Ishikawa (cell line): ENCODE data around the gene GARIN3.

ENCODE experiments used
- CEBPB ChIP-seq: IDR thresholded peaks from 2 replicates; pipeline ENCODE4 v1.6.1; 2012
- CREB1 ChIP-seq: IDR thresholded peaks from 2 replicates; pipeline ENCODE4 v1.6.1; 2012; ENCODE audit warnings: low read depth
- EGR1 ChIP-seq: IDR thresholded peaks from 2 replicates; pipeline ENCODE4 v1.6.1; 2012
- EP300 ChIP-seq: IDR thresholded peaks from 2 replicates; pipeline ENCODE4 v1.6.1; 2012; ENCODE audit warnings: borderline replicate concordance
- FOXM1 ChIP-seq: IDR thresholded peaks from 2 replicates; pipeline ENCODE4 v1.6.1; 2012; ENCODE audit warnings: low read depth, borderline replicate concordance
- NFIC ChIP-seq: IDR thresholded peaks from 2 replicates; pipeline ENCODE4 v1.6.1; 2012
- RAD21 ChIP-seq: IDR thresholded peaks from 2 replicates; pipeline ENCODE4 v1.6.1; 2012; ENCODE audit warnings: low read depth
- TAF1 ChIP-seq: IDR thresholded peaks from 2 replicates; pipeline ENCODE4 v1.6.1; 2012; ENCODE audit warnings: low read depth, mild to moderate bottlenecking
- TCF12 ChIP-seq: IDR thresholded peaks from 2 replicates; pipeline ENCODE4 v1.6.1; 2012; ENCODE audit warnings: low read depth
- TEAD4 ChIP-seq: IDR thresholded peaks from 2 replicates; pipeline ENCODE4 v1.6.1; 2012
- YY1 ChIP-seq: IDR thresholded peaks from 2 replicates; pipeline ENCODE4 v1.6.1; 2012; ENCODE audit warnings: low read depth
- ZBTB7A ChIP-seq: IDR thresholded peaks from 2 replicates; pipeline ENCODE4 v1.6.1; 2012; ENCODE audit warnings: low read depth
- TF ChIP-seq, protein P1 (sequence below): IDR thresholded peaks from 2 replicates; pipeline ENCODE4 v1.6.1; 2012
- TF ChIP-seq, protein P2 (sequence below): IDR thresholded peaks from 2 replicates; pipeline ENCODE4 v1.6.1; 2012
- TF ChIP-seq, protein P3 (sequence below): IDR thresholded peaks from 2 replicates; pipeline ENCODE4 v1.6.1; 2012; ENCODE audit warnings: low read depth, mild to moderate bottlenecking

GARIN3 gene

DNA sequence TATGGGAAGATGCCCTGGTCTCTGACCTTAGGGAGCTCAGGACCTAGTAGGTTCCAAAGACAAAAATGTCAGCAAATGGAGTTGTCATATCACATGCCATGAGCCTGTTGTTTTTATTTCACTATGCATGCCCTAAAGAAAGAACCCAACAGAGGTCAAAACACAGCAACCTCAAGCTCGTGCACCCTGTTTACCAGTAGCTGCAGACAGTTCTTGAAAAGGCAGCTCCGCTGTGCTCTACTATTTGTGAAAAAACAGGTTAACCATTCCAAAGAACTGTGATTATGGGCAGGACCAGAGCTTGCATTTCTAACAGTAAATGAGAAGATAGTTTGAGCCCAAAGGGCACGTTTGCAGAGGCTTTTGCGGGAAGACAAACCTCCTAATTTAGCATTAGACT, 37.4 kb upstream of the GARIN3 start:
- TF ChIP-seq, protein P1, sequence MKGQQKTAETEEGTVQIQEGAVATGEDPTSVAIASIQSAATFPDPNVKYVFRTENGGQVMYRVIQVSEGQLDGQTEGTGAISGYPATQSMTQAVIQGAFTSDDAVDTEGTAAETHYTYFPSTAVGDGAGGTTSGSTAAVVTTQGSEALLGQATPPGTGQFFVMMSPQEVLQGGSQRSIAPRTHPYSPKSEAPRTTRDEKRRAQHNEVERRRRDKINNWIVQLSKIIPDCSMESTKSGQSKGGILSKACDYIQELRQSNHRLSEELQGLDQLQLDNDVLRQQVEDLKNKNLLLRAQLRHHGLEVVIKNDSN: no peak
- TF ChIP-seq CREB1 (no peak), EP300 (no peak), NFIC (no peak), RAD21 (no peak), TCF12 (no peak), TEAD4 (no peak), YY1 (no peak), TAF1 (no peak), CEBPB (no peak), FOXM1 (no peak), EGR1 (no peak)
- TF ChIP-seq, protein P2, sequence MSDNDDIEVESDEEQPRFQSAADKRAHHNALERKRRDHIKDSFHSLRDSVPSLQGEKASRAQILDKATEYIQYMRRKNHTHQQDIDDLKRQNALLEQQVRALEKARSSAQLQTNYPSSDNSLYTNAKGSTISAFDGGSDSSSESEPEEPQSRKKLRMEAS: no peak
- TF ChIP-seq, protein P3, sequence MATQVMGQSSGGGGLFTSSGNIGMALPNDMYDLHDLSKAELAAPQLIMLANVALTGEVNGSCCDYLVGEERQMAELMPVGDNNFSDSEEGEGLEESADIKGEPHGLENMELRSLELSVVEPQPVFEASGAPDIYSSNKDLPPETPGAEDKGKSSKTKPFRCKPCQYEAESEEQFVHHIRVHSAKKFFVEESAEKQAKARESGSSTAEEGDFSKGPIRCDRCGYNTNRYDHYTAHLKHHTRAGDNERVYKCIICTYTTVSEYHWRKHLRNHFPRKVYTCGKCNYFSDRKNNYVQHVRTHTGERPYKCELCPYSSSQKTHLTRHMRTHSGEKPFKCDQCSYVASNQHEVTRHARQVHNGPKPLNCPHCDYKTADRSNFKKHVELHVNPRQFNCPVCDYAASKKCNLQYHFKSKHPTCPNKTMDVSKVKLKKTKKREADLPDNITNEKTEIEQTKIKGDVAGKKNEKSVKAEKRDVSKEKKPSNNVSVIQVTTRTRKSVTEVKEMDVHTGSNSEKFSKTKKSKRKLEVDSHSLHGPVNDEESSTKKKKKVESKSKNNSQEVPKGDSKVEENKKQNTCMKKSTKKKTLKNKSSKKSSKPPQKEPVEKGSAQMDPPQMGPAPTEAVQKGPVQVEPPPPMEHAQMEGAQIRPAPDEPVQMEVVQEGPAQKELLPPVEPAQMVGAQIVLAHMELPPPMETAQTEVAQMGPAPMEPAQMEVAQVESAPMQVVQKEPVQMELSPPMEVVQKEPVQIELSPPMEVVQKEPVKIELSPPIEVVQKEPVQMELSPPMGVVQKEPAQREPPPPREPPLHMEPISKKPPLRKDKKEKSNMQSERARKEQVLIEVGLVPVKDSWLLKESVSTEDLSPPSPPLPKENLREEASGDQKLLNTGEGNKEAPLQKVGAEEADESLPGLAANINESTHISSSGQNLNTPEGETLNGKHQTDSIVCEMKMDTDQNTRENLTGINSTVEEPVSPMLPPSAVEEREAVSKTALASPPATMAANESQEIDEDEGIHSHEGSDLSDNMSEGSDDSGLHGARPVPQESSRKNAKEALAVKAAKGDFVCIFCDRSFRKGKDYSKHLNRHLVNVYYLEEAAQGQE: no peak

DNA sequence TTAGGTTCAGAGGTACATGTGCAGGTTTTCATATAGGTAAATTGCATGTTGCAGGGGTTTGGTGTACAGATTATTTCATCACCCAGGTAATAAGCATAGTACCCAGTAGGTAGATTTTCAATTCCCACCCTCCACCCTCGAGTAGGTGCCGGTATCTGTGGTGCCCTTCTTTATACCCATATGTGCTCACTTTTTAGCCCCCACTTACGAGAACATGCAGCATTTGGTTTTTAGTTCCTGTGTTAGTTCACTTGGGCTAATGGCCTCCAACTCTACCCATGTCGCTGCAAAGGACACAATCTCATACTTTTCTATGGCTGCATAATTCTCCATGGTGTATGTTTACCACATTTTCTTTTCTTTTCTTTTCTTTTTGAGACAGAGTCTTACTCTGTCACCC, 35.8 kb upstream of the GARIN3 start:
- TF ChIP-seq, protein P1: no peak
- TF ChIP-seq FOXM1 (no peak), EP300 (no peak), ZBTB7A (no peak), RAD21 (no peak), YY1 (no peak), TEAD4 (no peak), EGR1 (no peak)

DNA sequence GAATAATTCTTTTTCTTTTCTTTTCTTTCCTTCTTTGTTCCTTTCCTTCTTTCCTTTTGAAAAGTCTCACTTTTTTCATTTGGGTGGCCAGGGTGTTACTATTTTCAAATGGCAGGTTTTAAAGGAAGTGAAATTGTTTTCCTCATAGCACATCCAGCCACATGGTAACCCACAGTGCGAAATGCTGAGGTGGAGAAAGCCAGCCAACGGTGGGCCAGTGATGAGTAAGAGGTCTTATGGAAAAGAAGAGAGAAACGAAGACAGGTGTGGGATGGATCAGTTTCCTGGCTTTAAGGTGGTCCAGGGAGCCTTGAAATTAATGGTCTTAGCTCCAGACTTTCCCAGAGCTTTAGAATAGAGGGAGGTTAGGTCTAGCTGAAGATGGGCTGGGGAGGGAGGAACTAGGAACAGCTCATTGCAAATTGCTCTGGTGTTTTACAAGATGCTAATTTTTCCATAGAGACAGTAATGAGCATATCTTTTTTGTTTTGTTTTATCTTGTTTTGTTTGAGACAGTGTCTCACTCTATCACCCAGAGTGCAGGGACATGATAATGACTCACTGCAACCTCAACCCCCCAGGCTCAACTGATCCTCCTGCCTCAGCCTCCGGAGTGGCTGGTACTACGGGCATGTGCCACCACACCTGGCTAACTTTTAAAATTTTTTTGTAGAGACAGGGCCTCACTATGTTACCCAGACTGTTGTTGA, 32.4 kb upstream of the GARIN3 start:
- TF ChIP-seq, protein P1: no peak
- TF ChIP-seq TAF1 (no peak), EGR1 (no peak), FOXM1 (no peak)

DNA sequence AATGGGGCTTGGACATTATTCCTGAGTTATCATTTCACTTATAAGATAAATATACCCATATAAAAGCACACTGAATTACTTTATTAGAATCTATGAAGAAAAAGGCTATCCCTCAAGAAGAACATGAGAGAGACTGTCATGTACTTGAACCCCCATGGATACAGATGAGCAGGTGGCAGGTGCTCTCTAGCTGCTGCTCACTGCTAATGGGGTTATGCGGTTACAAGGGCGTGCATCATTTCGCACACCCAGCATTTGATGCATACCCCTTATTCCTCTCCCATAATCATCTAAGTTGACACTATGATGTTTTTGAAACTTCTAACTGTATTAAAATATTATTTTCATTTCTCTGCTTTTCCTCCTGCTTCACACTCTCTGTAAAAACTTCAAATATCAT, 31.0 kb upstream of the GARIN3 start:
- TF ChIP-seq EGR1: no peak
- no peak for TF ChIP-seq EP300
- no peak for TF ChIP-seq NFIC

DNA sequence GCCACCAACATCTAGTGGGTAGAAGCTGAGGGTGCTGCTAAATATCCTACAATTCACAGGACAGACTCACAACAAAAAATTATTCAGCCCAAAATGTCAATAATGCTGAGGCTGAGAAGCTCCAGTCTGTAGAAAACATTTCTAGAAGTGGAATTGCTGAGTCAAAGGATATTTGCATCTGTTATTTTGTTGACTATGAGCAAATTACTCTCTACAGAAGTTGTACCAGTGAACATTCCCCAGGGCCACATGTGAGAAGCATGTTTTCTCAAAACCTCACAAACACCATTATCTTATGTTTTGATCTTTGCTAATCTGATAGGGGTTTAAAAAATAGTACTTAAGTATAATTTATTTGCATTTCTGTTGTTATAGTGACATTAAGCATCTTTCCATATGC, 30.0 kb upstream of the GARIN3 start:
- TF ChIP-seq EP300: no peak
- TF ChIP-seq EGR1: no peak
- no peak for TF ChIP-seq NFIC
- TF ChIP-seq YY1: no peak
- TF ChIP-seq TCF12: no peak
- TF ChIP-seq ZBTB7A: no peak
- no peak for TF ChIP-seq CREB1
- TF ChIP-seq FOXM1: no peak

DNA sequence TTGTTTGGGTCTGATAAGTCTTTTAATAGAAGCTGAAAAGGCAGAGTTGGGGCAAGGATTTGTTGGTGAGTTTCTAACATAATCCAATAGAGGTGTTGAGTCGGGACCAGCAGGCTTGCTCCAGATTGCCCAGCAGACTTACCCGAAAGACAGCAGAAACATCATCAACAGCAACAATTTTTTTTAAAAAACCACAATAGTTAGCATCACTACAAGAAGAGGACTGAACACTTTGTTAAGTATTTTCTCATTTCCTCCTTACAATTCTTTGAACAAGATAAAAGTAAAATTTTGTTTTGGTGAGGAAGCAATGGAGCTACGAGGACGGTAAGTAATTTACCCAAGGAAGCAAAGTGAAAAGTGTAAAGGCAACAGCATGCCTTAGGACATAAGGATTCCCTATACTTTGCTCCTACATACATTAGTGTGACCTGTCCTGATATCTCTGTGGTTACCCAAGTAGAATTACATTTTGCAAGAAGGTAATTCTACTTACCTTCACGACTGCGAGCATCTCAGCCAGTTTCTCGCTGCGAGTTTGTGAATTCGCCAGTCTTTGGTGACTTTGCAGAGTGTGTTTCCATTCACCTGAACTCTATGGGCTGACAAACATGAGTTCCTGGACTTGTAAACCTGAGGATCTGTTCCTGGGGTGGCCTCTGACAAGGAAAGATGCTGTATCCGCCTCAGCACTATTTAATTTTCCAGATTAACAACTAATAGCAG, 27.8 kb upstream of the GARIN3 start:
- TF ChIP-seq EGR1: no peak
- no peak for TF ChIP-seq YY1
- no peak for TF ChIP-seq FOXM1
- TF ChIP-seq, protein P2: no peak
- no peak for TF ChIP-seq CREB1
- TF ChIP-seq NFIC: no peak
- TF ChIP-seq RAD21: no peak
- no peak for TF ChIP-seq TCF12
- TF ChIP-seq EP300: no peak
- TF ChIP-seq CEBPB: no peak
- TF ChIP-seq TAF1: no peak
- TF ChIP-seq, protein P3: no peak
- no peak for TF ChIP-seq ZBTB7A
- TF ChIP-seq TEAD4: no peak
